Measurements from ENCODE around the gene MPV17L.
"Not testable (repeated sequence)": the region's sequence is repeated elsewhere in the genome, so short reads cannot be mapped to it uniquely, and the experiment has no call there.

- TF ChIP-seq CTCF, POLR2A (IDR thresholded peaks at IDR 0.05): not testable (repeated sequence)
These were observed 7.5 kb upstream of the MPV17L start for GRCh38 chr16:15388060-15388459.

Data from right lobe of liver (tissue), 4 donors.